ENCODE measurements around the gene PRIMA1.

The PRIMA1 gene

DNA sequence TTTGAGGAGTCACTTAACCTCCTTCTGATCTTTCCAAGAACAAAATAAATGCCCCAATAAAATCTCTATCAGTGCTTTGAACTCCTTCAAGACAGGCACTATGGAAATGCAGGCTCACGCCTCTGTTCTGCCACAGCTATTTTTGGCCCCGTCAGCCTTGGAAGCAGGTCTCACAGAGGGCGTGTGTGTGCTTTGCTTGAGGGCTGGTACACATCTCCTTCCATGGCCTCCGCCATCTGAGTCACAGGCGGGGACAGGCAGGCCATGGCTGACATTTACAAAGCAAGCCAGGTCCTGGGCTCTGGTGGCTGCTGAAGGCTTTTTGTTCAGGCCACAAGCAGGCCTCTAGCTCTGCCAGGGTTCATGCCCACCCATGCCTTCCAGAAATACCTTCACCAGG, 16.0 kb downstream of the PRIMA1 start:
- H3K27me3 ChIP-seq (ENCODE audit: control insufficient read depth, insufficient read depth, low read length) = no peaks in the 10 kb centered on the region

GRCh38 chr14:93765970-93766369, 22.3 kb downstream of the PRIMA1 start:
- Histone ChIP-seq H3K27me3 (ENCODE audit: control insufficient read depth, insufficient read depth, low read length) (no peaks in the 10 kb centered on the region), H3K36me3 (ENCODE audit: control insufficient read depth, insufficient read depth, low read length) (no peaks in the 10 kb centered on the region), H3K9me3 (ENCODE audit: control insufficient read depth, low read length) (no peaks in the 10 kb centered on the region), H3K4me3 (ENCODE audit: low read length) (no peak overlapping the region), H3K9ac (ENCODE audit: low read length) (no peak overlapping the region), H3K4me1 (ENCODE audit: control insufficient read depth, insufficient read depth, low read length) (peaks cover 6% of the 10 kb centered on the region)

More for the DNA sequence above, 16.0 kb downstream of the PRIMA1 start:
- Histone ChIP-seq H3K4me1 (ENCODE audit: control insufficient read depth, insufficient read depth, low read length) (peaks cover 9% of the 10 kb centered on the region), H3K9me3 (ENCODE audit: control insufficient read depth, low read length) (no peaks in the 10 kb centered on the region), H3K36me3 (ENCODE audit: control insufficient read depth, insufficient read depth, low read length) (no peaks in the 10 kb centered on the region), H3K9ac (ENCODE audit: low read length) (no peak overlapping the region), H3K4me3 (ENCODE audit: low read length) (no peak overlapping the region)

DNA sequence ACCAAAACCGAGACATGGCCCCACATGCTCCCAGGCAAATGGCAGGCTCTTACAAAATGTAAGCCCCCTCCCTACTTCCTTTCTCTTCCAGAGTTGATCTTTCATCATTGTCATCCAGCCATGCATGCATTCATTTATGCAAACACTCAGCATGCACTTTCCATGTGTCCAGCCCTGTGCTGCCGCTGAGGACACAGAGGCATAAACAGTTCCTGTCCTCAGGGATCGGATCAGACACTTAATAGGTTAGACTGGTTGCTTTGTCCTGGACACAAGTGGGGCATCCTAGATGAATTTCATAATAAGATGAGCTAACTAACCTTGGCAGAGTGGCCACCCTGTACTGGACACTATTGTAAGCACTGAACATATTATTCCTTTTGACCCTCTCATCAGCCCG, 23.1 kb downstream of the PRIMA1 start:
- no peak overlapping the region for H3K9ac ChIP-seq (ENCODE audit: low read length)
- no peak overlapping the region for H3K4me3 ChIP-seq (ENCODE audit: low read length)
- no peaks in the 10 kb centered on the region for H3K36me3 ChIP-seq (ENCODE audit: control insufficient read depth, insufficient read depth, low read length)
- peaks cover 6% of the 10 kb centered on the region for H3K4me1 ChIP-seq (ENCODE audit: control insufficient read depth, insufficient read depth, low read length)
- no peaks in the 10 kb centered on the region for H3K9me3 ChIP-seq (ENCODE audit: control insufficient read depth, low read length)
- no peaks in the 10 kb centered on the region for H3K27me3 ChIP-seq (ENCODE audit: control insufficient read depth, insufficient read depth, low read length)

DNA sequence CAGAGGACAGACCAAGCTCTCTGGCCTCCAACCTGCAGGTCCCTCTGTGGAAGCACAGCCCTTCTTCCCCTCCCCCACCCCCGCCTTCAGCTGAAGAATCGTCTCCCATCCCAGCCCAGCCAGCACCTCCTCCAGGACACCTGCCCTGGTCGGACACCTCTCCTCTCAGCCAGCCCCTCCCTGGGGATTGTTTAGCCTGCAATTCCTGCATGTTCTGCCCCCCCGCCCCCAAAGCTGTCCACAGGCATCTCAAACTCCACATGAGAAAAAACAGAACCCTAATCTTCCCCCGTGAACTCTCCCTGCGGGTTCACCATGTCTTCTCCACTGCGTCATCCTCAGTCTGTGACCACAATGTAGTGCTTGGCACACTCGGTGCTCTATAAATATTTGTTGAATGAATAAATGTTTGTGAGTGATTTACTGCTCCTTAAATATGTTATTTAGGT, 24.1 kb downstream of the PRIMA1 start:
- peaks cover 6% of the 10 kb centered on the region for H3K4me1 ChIP-seq (ENCODE audit: control insufficient read depth, insufficient read depth, low read length)
- no peaks in the 10 kb centered on the region for H3K27me3 ChIP-seq (ENCODE audit: control insufficient read depth, insufficient read depth, low read length)
- no peak overlapping the region for H3K9ac ChIP-seq (ENCODE audit: low read length)
- H3K4me3 ChIP-seq (ENCODE audit: low read length) = no peak overlapping the region
- H3K9me3 ChIP-seq (ENCODE audit: control insufficient read depth, low read length) = no peaks in the 10 kb centered on the region
- no peaks in the 10 kb centered on the region for H3K36me3 ChIP-seq (ENCODE audit: control insufficient read depth, insufficient read depth, low read length)

GRCh38 chr14:93759719-93760307, 28.5 kb downstream of the PRIMA1 start:
- Histone ChIP-seq H3K9me3 (ENCODE audit: control insufficient read depth, low read length) (no peaks in the 10 kb centered on the region), H3K27me3 (ENCODE audit: control insufficient read depth, insufficient read depth, low read length) (no peaks in the 10 kb centered on the region), H3K4me1 (ENCODE audit: control insufficient read depth, insufficient read depth, low read length) (peaks cover 6% of the 10 kb centered on the region), H3K9ac (ENCODE audit: low read length) (no peak overlapping the region), H3K36me3 (ENCODE audit: control insufficient read depth, insufficient read depth, low read length) (no peaks in the 10 kb centered on the region), H3K4me3 (ENCODE audit: low read length) (no peak overlapping the region)

- H3K4me1 ChIP-seq (ENCODE audit: control insufficient read depth, insufficient read depth, low read length) = no peaks in the 10 kb centered on the region
These were observed 31.1 kb downstream of the PRIMA1 start for GRCh38 chr14:93757206-93757605.

DNA sequence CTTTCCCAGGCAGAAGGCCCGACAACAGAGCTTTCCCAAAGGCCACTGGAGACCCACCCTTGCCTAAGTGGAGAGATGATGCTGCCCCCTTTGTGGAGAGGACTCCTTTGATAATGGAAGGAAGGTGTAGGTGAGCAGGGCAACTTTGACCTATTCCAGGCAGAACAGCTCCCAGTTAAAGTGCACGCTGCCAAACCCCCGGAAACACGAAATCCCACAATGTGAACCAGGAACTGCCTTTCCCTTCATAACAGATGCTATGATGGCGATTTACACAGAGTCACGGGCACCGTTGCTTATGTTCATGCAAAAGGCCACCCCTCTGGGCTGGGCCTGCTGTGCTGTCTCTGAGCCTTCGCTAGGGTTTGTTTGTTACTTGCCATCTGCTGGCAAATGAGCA, 34.6 kb downstream of the PRIMA1 start:
- Histone ChIP-seq H3K9ac (ENCODE audit: low read length) (no peak overlapping the region), H3K4me1 (ENCODE audit: control insufficient read depth, insufficient read depth, low read length) (no peaks in the 10 kb centered on the region), H3K4me3 (ENCODE audit: low read length) (no peak overlapping the region), H3K9me3 (ENCODE audit: control insufficient read depth, low read length) (no peaks in the 10 kb centered on the region), H3K27me3 (ENCODE audit: control insufficient read depth, insufficient read depth, low read length) (no peaks in the 10 kb centered on the region), H3K36me3 (ENCODE audit: control insufficient read depth, insufficient read depth, low read length) (no peaks in the 10 kb centered on the region)

More at GRCh38 chr14:93757206-93757605, 31.1 kb downstream of the PRIMA1 start:
- no peaks in the 10 kb centered on the region for H3K27me3 ChIP-seq (ENCODE audit: control insufficient read depth, insufficient read depth, low read length)
- no peaks in the 10 kb centered on the region for H3K36me3 ChIP-seq (ENCODE audit: control insufficient read depth, insufficient read depth, low read length)
- H3K9ac ChIP-seq (ENCODE audit: low read length) = no peak overlapping the region
- H3K9me3 ChIP-seq (ENCODE audit: control insufficient read depth, low read length) = no peaks in the 10 kb centered on the region
- no peak overlapping the region for H3K4me3 ChIP-seq (ENCODE audit: low read length)

GRCh38 chr14:93752980-93753561, 35.2 kb downstream of the PRIMA1 start:
- no peaks in the 10 kb centered on the region for H3K9me3 ChIP-seq (ENCODE audit: control insufficient read depth, low read length)
- H3K4me1 ChIP-seq (ENCODE audit: control insufficient read depth, insufficient read depth, low read length) = no peaks in the 10 kb centered on the region
- no peak overlapping the region for H3K4me3 ChIP-seq (ENCODE audit: low read length)
- no peaks in the 10 kb centered on the region for H3K27me3 ChIP-seq (ENCODE audit: control insufficient read depth, insufficient read depth, low read length)
- no peak overlapping the region for H3K9ac ChIP-seq (ENCODE audit: low read length)
- H3K36me3 ChIP-seq (ENCODE audit: control insufficient read depth, insufficient read depth, low read length) = no peaks in the 10 kb centered on the region

DNA sequence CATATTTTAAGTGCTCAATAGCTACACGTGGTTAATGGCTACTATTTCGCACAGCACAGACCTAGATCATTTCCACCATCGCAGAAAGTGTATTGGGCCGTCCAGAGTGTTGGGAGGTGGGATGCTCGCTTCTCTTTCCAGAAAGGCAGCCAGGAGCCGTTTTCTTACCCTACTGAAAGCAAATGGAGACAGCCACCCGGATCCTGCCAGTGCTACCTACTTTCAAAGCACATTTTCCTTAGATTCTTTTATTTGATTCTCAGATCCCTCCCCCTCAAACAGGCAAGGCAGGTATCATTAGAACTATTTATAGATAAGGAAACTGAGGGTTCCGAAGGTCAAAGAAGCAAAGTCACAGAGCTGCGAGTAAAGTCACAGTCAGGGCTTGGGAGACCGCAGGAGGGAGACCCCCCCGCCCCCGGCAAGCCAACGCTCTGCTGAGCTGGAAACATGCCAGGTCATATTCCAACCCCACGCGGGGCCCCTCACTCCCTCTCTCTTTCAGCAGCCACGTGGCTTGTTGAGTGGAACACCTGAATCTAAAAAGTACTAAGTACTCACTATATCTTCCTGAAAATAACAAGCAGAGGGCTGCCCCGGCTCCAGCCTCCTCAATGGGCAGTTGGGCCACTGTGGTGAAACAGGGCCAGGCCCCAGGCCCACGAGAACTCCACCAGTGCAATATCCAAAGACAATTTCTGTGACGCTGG, 36.2 kb downstream of the PRIMA1 start:
- H3K36me3 ChIP-seq (ENCODE audit: control insufficient read depth, insufficient read depth, low read length) = no peaks in the 10 kb centered on the region
- no peaks in the 10 kb centered on the region for H3K9me3 ChIP-seq (ENCODE audit: control insufficient read depth, low read length)
- H3K4me1 ChIP-seq (ENCODE audit: control insufficient read depth, insufficient read depth, low read length) = no peaks in the 10 kb centered on the region
- no peaks in the 10 kb centered on the region for H3K27me3 ChIP-seq (ENCODE audit: control insufficient read depth, insufficient read depth, low read length)
- no peak overlapping the region for H3K9ac ChIP-seq (ENCODE audit: low read length)
- no peak overlapping the region for H3K4me3 ChIP-seq (ENCODE audit: low read length)

DNA sequence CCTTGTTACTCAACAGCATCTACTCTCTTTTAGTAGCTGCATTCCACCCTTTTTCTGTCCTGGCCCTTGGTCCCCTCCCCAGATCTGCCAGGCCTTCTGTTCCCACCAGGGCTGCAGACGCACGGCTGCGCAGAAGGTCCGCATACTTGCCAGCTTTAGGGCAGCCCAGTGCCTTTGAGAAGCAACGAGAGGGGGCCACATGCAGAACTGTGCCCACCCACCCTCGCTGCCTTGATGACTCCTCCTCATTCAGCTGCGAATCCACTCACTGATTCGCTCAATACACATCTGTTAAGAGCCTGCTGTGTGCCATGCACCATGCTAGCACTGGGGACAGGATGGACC, 39.2 kb downstream of the PRIMA1 start:
- no peak overlapping the region for H3K9ac ChIP-seq (ENCODE audit: low read length)
- H3K9me3 ChIP-seq (ENCODE audit: control insufficient read depth, low read length) = no peaks in the 10 kb centered on the region
- no peaks in the 10 kb centered on the region for H3K4me1 ChIP-seq (ENCODE audit: control insufficient read depth, insufficient read depth, low read length)
- no peaks in the 10 kb centered on the region for H3K27me3 ChIP-seq (ENCODE audit: control insufficient read depth, insufficient read depth, low read length)
- no peak overlapping the region for H3K4me3 ChIP-seq (ENCODE audit: low read length)
- no peaks in the 10 kb centered on the region for H3K36me3 ChIP-seq (ENCODE audit: control insufficient read depth, insufficient read depth, low read length)

GRCh38 chr14:93748208-93749075, 39.8 kb downstream of the PRIMA1 start:
- no peaks in the 10 kb centered on the region for H3K27me3 ChIP-seq (ENCODE audit: control insufficient read depth, insufficient read depth, low read length)
- H3K9ac ChIP-seq (ENCODE audit: low read length) = no peak overlapping the region
- no peaks in the 10 kb centered on the region for H3K4me1 ChIP-seq (ENCODE audit: control insufficient read depth, insufficient read depth, low read length)
- no peaks in the 10 kb centered on the region for H3K9me3 ChIP-seq (ENCODE audit: control insufficient read depth, low read length)
- H3K36me3 ChIP-seq (ENCODE audit: control insufficient read depth, insufficient read depth, low read length) = no peaks in the 10 kb centered on the region
- no peak overlapping the region for H3K4me3 ChIP-seq (ENCODE audit: low read length)

DNA sequence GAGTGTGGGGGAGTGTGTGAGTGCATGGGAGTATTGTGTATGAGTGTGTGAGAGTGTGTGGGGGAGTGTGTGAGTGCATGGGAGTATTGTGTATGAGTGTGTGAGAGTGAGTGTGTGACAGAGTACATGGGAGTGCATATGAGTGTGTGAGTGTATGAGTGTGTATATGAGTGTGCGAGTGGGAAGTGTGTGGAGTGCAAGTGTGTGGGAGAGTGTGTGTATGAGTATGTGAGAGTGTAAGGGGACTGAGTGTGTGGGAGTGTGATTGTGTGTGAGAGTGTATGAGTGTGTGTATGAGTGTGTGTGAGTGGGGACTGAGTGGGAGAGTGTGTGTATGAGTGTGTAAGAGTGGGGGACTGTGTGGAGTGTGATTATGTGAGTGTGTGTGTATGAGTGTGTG, 40.7 kb downstream of the PRIMA1 start:
- Histone ChIP-seq H3K27me3 (ENCODE audit: control insufficient read depth, insufficient read depth, low read length) (no peaks in the 10 kb centered on the region), H3K9ac (ENCODE audit: low read length) (no peak overlapping the region), H3K9me3 (ENCODE audit: control insufficient read depth, low read length) (no peaks in the 10 kb centered on the region), H3K36me3 (ENCODE audit: control insufficient read depth, insufficient read depth, low read length) (no peaks in the 10 kb centered on the region), H3K4me3 (ENCODE audit: low read length) (no peak overlapping the region), H3K4me1 (ENCODE audit: control insufficient read depth, insufficient read depth, low read length) (no peaks in the 10 kb centered on the region)

Measured in mucosa of stomach (tissue), 1 donor.